Measurements from ENCODE around the gene PLPPR2.
"Not testable (repeated sequence)": the region's sequence is repeated elsewhere in the genome, so short reads cannot be mapped to it uniquely, and the experiment has no call there.

The PLPPR2 gene, protein sequence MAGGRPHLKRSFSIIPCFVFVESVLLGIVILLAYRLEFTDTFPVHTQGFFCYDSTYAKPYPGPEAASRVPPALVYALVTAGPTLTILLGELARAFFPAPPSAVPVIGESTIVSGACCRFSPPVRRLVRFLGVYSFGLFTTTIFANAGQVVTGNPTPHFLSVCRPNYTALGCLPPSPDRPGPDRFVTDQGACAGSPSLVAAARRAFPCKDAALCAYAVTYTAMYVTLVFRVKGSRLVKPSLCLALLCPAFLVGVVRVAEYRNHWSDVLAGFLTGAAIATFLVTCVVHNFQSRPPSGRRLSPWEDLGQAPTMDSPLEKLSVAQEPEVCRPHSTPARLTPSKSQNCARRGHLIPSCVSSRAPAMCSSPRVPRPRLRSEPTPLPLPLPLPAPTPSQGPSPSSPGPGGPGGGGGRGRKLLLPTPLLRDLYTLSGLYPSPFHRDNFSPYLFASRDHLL

DNA sequence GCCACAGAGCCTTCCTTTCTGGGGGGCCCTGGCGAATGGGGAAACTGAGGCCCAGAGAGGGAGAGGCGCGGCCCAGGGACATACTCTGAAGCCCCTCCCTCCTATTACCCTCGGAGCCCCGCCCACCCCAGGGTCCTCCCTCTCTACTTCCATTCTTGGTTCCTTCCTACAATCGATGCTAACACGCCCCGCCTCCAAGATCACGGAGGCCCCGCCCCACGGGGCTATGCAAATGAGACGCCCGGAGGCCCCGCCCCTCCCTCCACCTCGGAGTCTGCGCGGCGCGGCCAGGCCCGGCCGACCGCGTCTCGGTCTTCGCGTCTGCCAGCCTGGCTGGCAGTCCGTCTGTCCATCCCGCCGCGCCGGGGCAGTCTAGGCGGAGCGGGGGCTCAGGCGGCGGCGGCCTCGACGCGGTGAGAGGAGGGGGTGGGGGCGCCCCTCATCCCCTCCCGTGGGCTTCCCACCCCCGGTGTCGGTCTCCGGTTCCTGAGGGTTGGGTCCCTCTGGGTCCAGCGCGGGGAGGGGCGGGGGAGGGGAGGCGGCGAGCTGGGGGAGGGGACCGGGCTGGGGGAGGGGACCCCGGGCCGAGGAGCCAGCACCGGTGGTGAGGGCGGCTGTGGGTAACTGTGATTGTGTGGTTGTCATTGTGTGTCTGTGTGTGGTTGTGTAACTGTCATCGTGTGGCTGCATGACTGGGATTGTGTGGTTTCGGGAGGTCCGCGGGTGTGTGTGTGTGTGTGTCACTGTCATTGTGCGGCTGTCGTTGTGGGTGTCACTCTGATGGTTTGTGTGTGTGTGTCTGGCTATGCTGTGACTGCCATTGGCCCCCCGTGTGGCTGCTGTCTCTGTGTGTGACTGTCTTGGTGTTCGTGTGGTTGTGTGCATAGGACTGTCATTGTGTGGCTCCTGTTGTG, at the start of gene PLPPR2:
Gene PLPPR2 (plus strand): TSS at position 273 of the 914 bp plus-strand sequence. CDS start 2,242 bp downstream, outside the sequence.
- DNase-seq, result peak; percentile 90

DNA sequence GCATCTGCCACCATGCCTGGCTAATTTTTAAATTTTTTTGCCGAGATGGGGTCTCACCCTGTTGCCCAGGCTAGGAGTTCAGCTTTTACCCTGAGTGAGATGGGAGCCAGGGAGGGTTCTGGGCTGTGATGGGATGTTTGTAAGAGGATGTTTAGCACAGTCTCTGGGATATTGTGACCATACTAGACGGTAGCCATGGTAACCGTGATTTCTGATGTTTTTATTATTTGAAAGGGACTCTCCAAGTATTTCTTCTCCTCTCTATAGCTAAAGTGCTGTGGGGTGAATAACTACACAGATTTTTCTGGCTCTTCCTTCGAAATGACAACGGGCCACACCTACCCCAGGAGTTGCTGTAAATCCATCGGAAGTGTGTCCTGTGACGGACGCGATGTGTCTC, 48.9 kb upstream of the PLPPR2 start:
- no peak for DNase-seq

DNA sequence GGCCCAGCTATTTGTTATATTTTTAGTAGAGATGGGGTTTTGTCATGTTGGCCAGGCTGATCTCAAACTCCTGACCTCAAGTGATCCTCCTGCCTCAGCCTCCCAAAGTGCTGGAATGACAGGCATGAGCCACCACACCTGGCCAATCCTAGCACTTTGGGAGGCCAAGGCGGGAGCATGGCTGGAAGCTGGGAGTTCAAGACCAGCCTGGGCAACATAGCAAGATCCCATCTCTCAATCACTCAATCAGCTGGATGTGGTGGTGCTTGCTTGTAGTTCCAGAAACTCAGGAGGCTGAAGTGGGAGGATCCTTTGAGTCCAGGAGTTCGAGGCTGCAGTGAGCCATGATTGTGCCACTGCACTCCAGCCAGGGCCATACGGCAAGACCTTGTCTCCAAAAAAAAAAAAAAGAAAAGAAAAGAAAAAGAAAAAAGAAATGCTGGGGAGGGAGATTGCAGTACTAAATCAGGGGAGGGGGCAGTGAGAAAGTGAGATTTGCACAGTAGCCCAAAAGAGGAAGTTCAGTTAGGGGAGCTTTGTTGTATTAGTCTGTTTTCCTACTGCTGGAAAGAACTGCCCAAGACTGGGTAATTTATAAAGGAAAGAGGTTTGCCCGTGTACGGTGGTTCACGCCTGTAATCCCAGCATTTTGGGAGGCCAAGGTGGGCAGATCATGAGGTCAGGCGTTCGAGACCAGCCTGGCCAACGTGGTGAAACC, 34.8 kb upstream of the PLPPR2 start:
- DNase-seq, result not testable (repeated sequence)

DNA sequence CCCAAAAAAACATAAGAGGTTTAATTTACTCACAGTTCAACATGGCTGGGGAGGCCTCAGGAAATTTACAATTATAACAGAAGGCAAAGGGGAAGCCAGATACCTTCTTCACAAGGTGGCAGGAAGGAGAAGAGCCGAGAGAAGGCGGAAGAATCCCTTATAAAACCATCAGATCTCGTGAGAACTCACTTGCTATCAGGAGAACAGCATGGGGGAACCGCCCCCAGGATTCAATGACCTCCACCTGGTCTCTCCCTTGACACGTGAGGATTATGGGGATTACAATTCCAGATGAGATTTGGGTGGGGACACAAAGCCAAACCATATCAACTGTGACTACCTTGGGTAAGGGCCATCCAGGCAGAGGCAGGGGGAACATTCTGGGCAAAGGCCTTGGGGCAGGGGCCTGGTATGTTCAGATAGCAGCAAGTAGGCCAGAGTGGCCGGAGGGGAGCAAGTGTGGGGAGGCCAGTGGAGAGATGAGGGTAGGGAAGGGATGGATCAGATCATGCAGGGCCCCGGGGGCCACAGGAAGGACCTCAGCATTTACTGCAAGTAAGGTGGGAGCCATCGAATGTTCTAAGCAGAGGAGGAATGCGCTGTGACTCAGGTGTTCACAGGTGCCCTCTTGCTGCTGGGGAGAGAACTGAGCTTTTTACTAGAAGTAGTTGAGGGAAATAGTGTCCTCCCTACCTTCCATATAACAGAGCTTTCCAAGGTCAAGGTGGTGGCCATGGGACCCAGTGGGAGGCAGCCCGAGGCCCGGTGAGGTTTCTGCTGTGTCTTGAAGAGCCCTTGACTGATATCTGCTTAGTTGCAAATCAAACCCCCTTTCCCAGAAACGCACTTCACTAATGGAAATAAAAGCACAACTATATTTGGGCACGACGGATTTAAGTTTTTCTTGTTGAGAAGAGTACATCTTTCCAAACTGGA, 33.8 kb upstream of the PLPPR2 start:
- DNase-seq, result no peak

DNA sequence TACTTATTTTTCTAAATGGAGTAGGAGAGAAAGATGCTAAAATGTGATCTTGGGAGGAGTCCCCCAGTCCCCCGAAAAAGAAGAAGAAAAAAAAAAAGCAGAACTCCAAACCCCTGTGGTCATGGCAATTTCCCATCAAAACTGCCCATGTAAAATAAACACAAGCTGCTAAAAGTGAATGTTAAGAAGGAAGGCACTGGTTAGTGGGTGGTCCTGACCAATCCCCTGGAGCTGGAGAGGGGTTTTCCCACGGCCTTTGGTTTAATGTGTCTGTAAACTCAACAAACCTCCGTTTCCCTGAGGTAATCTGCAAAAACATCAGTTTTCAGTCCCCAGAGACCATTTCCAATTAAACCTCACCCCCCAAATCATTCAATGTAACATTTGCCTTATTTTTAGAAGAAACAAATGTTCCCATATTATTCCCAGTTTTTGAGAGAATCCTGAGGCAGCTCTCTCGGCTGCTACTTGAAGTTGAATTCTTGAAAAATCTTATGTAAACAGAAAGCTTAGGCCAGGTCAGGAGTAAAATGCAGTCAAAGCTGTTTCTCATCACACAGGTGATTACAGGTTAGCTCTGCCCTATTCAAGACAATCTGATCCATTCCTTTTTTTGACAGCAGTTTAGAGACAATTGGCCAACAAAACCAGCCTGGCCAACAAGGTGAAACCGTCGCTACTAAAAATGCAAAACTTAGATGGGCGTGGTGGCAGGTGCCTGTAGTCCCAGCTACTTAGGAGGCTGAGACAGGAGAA, 32.8 kb upstream of the PLPPR2 start:
- no peak for DNase-seq

DNA sequence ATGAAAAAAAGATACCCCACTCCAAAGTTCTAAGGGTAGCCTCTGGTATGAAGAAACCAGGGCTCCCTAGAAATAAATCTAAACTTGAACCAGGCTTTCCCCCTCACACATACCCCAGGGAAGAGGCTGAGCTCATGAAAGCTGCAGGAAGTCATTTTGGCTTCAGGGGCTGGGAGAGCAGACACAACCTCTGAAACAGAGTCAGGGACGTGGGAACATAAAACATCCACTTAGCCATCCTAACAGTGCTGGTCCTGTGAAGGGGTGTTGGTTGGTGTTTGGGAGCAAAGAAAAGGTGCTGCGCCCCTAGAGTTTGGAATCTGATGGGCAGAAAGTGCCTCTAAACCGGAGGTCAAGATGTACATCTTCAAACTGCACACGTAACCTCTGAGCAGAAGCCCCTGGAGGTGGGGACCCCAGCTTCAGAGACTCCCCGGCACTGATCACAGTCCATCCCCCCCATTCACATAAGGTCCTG, 31.6 kb upstream of the PLPPR2 start:
- DNase-seq, result no peak

DNA sequence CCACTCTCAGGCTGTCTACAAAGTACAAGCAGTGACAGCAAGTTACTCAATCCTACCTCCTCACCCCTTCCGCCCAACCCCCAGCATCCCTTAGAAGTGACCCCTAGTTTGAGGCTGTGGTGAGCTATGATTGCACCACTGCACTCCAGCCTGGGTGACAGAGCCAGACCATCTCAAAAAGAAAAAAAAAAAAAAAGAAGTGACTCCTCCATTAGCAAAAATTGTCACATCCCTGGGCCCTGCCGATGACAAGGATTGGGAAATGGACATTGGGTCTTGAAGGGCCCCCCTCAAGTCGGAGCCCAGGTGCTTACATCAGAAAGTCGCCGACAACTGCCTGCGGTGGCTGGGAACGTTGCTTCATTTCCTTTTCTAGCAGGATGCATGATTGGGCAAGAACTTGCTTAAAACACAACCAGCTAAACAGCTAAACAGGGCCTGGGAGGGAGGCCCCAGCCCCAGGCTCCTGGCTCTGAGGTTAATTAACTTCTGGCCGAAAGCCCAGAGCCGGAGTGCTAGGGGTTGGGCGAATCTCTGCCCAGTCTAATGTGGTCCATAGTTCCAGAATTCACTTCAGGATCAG, 31.1 kb upstream of the PLPPR2 start:
- DNase-seq, result peak; percentile 44

DNA sequence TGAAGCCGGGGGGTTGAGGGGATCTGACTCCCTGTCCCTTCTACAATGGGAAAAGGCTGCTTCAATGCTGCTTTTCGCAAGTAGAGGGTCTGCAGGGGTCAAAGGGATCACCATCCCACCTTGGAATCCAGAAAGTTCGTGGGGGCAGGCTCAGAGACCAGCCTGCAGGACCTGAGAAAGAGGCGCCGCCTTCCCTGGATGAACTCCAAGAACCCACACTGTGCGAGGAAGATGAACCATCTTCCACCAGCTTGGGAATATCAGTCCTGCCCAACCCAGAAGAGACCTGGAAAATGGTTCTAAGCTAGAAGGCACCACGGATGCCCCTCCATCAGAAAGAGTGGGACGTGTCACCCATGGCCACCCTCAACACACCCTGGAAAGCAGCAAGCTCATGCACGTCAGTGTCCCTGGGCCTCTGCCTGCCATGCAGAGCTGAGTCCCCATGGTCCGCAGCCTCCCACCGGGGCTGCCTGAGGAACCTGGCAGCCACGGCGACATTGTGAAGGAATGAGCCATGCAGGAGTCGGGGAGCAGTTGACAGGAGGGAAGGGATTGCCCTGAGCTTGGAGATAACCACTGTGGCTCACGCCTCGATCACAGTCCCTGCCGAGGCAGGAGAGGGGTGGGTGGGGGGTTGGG, 30.4 kb upstream of the PLPPR2 start:
- DNase-seq, result no peak

DNA sequence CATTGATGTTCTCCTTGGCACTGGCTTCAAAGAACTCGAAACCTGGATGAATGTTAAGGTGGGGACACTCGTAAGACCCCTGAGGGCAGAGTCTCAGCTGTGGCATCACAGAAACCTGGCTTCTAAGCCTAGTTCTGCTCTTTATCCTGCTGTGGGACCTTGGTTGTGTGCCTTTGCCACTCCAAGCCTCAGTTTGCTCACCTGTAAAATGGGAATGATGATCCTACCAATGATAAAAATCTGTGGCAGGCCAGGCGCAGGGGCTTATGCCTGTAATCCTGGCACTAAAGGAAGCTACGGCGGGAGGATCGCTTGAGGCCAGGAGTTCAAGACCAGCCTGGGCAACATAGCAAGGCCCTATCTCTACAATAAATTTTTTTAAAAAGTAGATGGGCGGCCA, 29.7 kb upstream of the PLPPR2 start:
- no peak for DNase-seq

DNA sequence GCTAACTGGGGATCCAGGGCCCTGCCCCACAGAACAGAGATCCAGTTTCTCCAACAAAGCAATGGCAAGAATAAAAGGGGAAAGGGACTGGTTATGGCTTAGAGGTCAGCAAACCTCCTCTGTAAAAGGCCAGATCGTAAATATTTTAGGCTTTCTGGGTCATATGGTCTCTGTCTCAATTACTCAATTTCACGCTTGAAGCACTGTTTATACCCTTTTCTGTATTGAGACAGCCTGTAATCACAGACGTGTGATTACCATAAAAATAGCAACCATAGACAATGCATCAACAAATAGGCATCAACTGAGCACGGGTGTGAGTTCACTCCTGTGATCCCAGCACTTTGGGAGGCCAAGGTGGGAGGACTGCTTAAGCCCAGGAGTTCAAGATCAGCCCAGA, 25.1 kb upstream of the PLPPR2 start:
- DNase-seq, result no peak

DNA sequence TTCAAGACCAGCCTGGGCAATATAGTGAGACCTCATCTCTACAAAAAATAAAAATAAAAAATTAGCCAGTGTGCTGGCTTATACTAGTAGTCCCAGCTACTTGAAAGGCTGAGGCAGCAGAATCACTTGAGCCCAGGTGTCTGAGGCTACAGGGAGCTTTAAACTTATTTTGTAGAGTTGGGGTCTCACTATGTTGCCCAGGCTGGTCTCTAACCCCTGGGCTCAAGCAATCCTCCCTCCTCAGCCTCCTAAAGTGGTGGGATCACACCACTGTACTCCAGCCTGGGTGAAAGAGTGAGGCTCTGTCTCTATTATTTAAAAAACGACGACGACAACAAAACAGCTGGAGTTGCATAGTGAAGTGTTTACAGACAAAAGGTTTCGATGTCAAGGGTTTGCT, 23.7 kb upstream of the PLPPR2 start:
- DNase-seq, result no peak

DNA sequence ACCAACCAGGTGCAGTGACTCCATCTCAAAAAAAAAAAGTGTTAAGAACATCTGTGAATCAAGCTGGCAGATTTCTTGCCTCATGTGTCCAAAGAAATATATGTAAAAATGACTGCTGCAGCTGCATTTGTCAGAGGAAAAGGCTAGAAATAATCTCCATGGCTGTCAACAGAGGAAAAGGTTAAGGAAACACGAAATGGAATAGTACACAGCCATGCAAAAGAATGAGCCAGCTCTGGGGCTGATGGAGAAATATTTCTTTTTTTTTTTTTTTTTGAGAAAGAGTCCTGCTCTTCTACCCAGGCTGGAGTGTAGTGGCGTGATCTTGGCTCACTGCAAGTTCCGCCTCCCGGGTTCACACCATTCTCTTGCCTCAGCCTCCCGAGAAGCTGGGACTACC, 22.4 kb upstream of the PLPPR2 start:
- no peak for DNase-seq

DNA sequence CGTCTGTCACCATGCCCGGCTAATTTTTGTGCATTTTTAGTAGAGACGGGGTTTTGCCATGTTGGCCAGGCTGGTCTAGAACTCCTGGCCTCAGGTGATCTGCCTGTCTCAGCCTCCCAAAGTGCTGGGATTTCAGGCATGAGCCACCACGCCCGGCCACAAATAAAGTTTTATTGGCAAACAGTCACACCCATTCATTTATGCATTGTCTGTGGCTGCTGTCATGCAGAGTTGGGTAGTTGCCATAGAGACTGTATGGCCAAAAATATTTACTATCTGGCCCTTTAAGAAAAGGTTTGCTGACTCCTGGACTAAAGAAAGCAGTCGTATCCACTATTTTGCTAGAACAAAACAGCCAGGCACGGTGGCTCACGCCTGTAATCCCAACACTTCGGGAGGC, 21.4 kb upstream of the PLPPR2 start:
- not testable (repeated sequence) for DNase-seq

DNA sequence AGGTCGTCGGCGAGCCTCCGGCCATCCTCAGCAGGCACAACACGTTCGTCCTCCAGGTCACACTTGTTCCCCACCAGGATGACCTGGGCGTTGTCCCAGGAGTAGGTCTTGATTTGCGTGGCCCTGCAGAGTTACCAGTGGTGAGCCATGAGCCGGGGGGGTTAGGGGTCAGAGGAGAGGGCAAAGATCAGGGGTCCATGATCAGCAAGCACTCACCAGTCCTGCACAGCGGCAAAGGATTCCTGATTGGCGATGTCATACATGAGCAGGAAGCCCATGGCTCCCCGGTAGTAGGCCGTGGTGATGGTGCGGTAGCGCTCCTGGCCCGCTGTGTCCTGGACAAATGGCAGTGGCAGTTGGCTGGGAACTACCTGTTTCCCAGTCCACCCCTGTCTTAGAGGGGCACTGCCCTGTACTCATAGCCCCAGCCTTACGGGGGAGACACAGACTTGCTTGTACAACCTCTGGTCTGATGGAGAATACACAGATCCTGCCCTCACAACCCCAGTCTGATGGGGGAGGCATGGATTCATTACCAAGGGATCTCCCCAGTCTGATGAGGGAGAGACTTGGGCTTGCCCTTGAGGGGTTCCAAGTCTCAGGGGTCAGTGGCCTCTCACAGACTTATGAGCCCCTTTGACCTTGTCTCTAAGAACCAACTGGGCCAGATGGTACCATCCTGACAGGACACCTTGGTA, 19.6 kb upstream of the PLPPR2 start:
- DNase-seq, result no peak

DNA sequence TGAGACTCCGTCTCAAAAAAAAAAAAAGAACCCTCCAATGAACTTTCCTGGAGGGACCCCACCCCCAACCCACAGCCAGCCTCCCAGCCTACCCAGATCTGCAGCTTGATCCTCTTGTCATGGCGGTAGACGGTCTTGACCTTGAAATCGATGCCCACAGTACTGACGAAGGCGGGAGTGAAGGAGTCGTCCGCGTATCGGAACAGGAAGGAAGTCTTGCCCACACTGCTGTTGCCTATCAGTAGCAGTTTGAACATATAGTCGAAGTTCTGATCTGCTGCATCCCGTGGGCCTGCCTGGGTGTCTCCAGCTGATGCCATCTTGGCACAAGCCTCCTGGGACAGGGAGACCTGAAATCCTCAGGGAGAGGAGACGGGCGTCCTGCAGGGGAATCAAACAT, 18.2 kb upstream of the PLPPR2 start:
- no peak for DNase-seq

DNA sequence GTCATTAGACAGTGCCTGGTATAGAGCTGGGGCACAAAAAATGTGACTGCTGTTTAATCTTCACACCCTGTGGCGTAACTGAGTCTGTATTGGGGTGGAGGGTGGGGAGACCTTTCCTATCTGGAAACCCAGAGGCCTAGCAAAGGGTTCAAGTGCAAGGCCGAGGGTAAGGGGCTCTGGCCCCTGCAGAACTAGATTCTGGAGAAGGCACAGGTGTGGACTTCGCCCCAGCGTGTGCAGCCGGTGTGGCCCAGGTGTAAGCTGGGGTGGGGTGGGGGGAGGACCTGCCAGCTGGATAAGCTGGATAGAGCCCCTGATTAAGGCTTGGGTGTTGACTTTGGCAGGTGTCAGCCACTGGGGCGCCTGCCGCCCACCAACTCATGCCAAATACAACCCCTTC, 17.1 kb upstream of the PLPPR2 start:
- DNase-seq, result no peak

DNA sequence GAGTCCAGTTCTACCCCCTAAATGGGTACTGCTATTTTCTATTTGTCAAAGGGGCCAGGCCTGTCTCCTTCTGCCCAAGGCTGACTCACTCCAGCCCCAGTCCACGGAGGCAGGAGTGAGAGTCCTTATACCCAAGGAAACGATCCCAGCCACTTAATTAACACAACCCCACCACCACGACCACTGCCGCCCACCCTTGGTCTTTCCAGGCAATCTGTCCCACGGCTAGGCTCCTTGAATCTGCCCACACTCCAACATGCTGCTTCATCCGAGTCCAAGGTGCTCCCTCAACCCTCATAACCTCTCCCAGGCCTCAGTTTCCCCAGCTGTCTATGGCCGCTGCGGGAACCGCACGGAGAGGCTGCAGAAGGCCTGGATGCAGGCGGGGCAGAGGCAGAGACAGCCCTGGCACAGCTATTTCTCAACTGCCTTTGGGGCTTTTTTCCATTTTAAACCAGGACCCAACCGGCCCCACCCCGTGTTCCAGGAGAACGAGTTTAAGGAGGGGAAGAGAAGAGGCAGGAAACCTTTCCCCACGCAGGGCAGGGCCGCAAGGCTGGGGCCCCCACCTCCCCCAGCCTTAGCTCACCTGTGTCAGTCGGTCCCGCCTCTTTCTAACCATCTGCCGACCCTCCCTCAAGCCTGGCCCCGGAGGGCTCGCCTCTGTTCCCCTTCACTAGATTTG, 16.5 kb upstream of the PLPPR2 start:
- DNase-seq, result no peak

DNA sequence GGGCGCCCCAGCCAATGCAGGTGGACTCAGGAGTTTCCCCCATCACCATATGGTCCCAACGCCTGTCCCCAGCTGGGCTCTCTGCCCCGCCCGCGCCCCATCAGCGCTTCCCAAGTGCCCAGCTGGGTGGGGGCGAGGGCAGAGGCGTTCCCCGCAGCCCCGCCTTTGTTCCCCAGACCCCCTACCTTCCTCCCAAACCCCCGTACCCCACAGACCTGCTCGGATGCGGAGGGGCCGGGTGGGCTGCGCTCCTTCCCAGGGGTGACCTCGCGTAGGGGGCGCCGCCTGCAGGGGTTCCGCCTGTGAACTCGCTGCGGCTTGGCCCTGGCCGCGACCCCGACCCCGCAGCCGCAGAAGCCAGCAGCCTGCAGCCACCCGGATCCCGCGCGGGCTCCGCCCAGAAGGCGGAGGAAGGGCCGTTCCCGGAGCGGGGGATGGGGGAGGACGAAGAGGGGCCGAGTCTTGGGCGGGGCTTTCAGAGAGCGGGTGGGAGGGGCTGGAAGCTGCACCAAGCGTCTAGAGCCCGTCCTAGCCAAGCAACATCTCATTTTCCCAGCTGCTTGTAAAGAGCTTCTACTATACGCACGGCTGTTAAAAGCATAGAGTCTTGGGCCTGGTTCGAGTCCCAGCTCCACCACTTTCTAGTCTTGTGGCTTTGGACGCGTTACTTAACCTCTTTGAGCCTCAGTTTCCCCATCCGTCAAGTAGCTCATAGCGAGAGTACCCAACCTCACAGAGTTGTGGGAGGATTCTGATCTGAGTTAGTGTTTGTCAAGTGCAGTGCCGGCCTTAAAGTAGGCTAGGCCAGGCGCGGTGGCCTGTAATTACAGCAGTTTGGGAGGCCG, 15.8 kb upstream of the PLPPR2 start, which contains the start of gene RAB3D:
Gene RAB3D (minus strand): TSS at position 404 of the 845 bp plus-strand sequence. CDS start 2,258 bp downstream, outside the sequence.
- DNase-seq, result peak; percentile 93

All from stimulated activated CD4-positive, alpha-beta T cell treated with anti-CD3 and anti-CD28 coated beads, Interleukin-15, amount 100 ng/mL, for 24 hours (primary cell).